ENCODE data around the gene TNNI2. TPM values are rescaled to one million over a fixed set of nuclear protein-coding genes. Genes with fewer than 3 reads are reported as not detected.
"Not testable (repeated sequence)": the region's sequence is repeated elsewhere in the genome, so short reads cannot be mapped to it uniquely, and the experiment has no call there.

The TNNI2 gene
- total RNA-seq, 4 donors from 2014 or later: 17.4 to 63.6 (median 27.2) TPM

DNA sequence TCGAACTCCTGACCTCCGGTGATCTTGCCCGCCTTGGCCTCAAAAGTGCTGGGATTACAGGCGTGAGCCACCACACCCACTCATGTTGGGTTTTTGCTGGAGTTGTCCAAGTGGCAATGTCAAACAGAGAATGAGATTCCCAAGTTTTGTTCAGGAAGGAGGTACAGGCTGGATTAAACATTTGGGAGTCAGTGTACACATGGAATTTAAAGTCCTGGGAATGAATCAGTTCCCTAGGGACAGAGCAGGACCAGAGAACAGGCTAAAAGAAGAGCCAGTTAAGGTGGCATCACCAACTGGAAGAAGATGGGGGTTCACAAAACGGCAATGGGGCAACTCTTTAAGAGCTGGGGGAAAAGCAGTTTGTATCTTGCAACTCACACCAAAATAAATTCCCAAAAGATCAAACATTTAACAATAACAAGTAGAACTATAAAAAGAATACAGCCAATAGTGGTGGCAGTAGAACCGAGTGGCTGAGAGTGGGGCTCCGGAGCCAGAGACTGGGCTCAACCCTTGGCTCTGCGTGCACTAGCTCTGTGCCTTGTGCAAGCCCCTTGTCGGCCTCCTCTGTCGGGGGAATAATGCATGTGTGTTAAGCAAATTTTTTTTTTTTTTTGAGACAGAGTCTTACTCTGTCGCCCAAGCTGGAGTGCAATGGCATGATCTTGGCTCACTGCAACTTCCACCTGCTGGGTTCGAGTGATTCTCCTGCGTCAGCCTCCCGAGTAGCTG is 41.2 kb upstream of the TNNI2 start:
- H3K4me1 ChIP-seq: no peaks in the 10 kb centered on the region
- DNase-seq (ENCODE audit: low spot score in 2 of 2): no peak
- TF ChIP-seq POLR2AphosphoS5 (IDR thresholded peaks at IDR 0.05): no peak
- no peak for TF ChIP-seq EP300 (IDR thresholded peaks at IDR 0.05)
- TF ChIP-seq POLR2A (IDR thresholded peaks at IDR 0.05): no peak
- no peak for TF ChIP-seq CTCF (IDR thresholded peaks at IDR 0.05)
- no peaks in the 10 kb centered on the region for H3K9me3 ChIP-seq
- no peak overlapping the region for H3K27ac ChIP-seq
- no peaks in the 10 kb centered on the region for H3K36me3 ChIP-seq
- 89% methylated on average over 14 of the region's 14 CpGs for WGBS
- H3K4me3 ChIP-seq: no peak overlapping the region
- H3K27me3 ChIP-seq: peaks cover 11% of the 10 kb centered on the region

- WGBS: 94% methylated on average over 16 of the region's 20 CpGs
- Histone ChIP-seq H3K27ac (no peak overlapping the region), H3K27me3 (peaks cover 17% of the 10 kb centered on the region), H3K9me3 (no peaks in the 10 kb centered on the region), H3K4me1 (no peaks in the 10 kb centered on the region), H3K4me3 (no peak overlapping the region), H3K36me3 (no peaks in the 10 kb centered on the region)
- TF ChIP-seq CTCF (IDR thresholded peaks at IDR 0.05) (no peak), EP300 (IDR thresholded peaks at IDR 0.05) (no peak), POLR2AphosphoS5 (IDR thresholded peaks at IDR 0.05) (no peak), POLR2A (IDR thresholded peaks at IDR 0.05) (no peak)
- DNase-seq (ENCODE audit: low spot score in 2 of 2): no peak
Measured at GRCh38 chr11:1803246-1803645, 35.5 kb upstream of the TNNI2 start.

DNA sequence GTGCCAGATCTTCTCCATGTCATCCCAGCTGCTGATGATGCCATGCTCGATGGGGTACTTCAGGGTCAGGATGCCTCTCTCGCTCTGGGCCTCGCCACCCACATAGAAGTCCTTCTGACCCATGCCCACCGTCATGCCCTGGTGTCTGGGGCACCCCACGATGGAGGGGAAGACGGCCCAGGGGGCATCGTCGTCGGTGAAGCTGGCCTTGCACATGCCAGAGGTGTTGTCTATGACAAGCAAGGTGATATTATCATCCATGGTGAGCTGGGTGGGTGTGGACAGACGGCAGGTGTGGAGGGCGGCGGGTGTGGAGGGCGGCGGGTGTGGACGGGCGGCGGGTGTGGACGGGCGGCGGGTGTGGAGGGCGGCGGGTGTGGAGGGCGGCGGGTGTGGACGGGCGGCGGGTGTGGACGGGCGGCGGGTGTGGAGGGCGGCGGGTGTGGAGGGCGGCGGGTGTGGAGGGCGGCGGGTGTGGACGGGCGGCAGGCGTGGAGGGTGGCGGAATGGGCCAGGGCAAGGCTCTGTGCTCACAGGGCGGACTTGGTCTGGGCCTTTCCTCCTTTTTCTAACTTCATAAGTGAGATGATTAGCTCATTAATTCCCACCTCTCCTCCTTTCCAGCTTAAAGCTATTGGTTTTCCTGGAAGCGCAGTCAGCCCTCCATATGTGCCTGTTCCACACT is 34.8 kb upstream of the TNNI2 start:
- peaks cover 17% of the 10 kb centered on the region for H3K27me3 ChIP-seq
- H3K27ac ChIP-seq; H3K4me3 ChIP-seq; H3K4me1 ChIP-seq; DNase-seq (ENCODE audit: low spot score in 2 of 2); H3K9me3 ChIP-seq; H3K36me3 ChIP-seq: not testable (repeated sequence)
- WGBS: 88% methylated on average over 33 of the region's 42 CpGs

- Histone ChIP-seq H3K4me1 (no peaks in the 10 kb centered on the region), H3K27ac (no peak overlapping the region), H3K36me3 (no peaks in the 10 kb centered on the region), H3K4me3 (no peak overlapping the region), H3K9me3 (no peaks in the 10 kb centered on the region), H3K27me3 (peaks cover 17% of the 10 kb centered on the region)
- TF ChIP-seq POLR2A (IDR thresholded peaks at IDR 0.05): no peak
- TF ChIP-seq CTCF (IDR thresholded peaks at IDR 0.05): no peak
- TF ChIP-seq POLR2AphosphoS5 (IDR thresholded peaks at IDR 0.05): no peak
- TF ChIP-seq EP300 (IDR thresholded peaks at IDR 0.05): no peak
- DNase-seq (ENCODE audit: low spot score in 2 of 2): no peak
- 91% methylated on average over 12 of the region's 15 CpGs for WGBS
Measured at GRCh38 chr11:1805525-1805924, 33.3 kb upstream of the TNNI2 start.

GRCh38 chr11:1807264-1807995 is 31.4 kb upstream of the TNNI2 start:
- no peaks in the 10 kb centered on the region for H3K9me3 ChIP-seq
- H3K27me3 ChIP-seq: peaks cover 14% of the 10 kb centered on the region
- no peak overlapping the region for H3K27ac ChIP-seq
- no peaks in the 10 kb centered on the region for H3K36me3 ChIP-seq
- no peak for DNase-seq (ENCODE audit: low spot score in 2 of 2)
- 77% methylated on average over 14 of the region's 14 CpGs for WGBS
- TF ChIP-seq POLR2AphosphoS5 (IDR thresholded peaks at IDR 0.05): no peak
- no peak for TF ChIP-seq POLR2A (IDR thresholded peaks at IDR 0.05)
- no peak for TF ChIP-seq EP300 (IDR thresholded peaks at IDR 0.05)
- no peak for TF ChIP-seq CTCF (IDR thresholded peaks at IDR 0.05)
- H3K4me1 ChIP-seq: no peaks in the 10 kb centered on the region
- H3K4me3 ChIP-seq: no peak overlapping the region

Measured in suprapubic skin (tissue), 4 donors.